Fibroblast of skin of back (primary cell): ENCODE measurements around the gene LRRC49.

ENCODE experiments used
- DNase-seq: peaks from one replicate; pipeline ENCODE4 v3.0.0-alpha.2; 2013

The LRRC49 gene

GRCh38 chr15:71093054-71094024, 200.7 kb downstream of the LRRC49 start:
- DNase-seq: peak; percentile 78

DNA sequence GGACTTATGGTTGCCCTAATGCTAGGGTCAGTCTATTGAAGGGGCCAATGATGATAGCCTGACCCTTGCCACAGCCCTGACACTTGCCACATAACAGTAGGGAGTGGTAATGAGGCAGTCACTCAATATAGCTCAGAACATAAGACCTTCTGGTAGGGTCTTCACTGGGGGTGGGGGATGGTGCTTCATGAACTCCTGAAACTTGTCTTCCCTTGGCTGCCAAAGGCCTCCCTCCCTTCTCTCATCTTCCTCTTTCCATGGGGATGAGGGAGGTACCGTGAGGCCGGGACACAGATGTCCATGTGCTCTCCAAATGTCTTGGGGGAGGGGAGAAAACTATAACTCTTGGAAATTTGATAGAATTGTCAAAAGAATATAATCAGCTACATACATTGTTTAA, 201.5 kb downstream of the LRRC49 start:
- DNase-seq: no peak

- DNase-seq: no peak
These were observed 204.1 kb downstream of the LRRC49 start for GRCh38 chr15:71096676-71097075.

DNA sequence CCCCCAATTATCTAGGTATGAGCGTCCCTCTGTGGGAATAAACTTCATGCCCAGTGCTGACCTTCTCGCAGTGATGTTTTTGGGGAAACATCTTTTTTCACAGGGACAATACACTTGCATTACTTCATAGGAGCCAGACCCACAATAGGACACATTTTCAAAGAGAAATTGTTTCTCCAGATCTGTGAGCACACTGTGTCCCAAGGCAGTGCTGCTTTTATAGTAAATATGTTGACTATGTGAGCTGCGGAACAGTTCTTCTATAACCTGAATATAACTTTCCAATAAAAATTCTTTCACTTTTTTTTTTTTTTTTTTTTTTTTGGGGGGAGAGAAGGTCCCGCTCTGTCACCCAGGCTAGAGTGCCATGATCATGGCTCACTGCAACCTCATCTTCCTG, 205.3 kb downstream of the LRRC49 start:
- no peak for DNase-seq

- no peak for DNase-seq
These were observed 206.3 kb downstream of the LRRC49 start for GRCh38 chr15:71098920-71099319.
